H1 (cell line): ENCODE results near the gene TNPO2. TPM values are rescaled to one million over a fixed set of nuclear protein-coding genes. Genes with fewer than 3 reads are reported as not detected.

Experiments used
- CTCF ChIA-PET: fragments of 300-600 bp; sonication (Branson Sonifier 250); formaldehyde crosslinking; loops from one replicate; lab custom pipeline; 2021; ENCODE audit not compliant: partially characterized antibody; lab: Charles Lee
- POLR2A ChIA-PET: fragments of 300-600 bp; sonication (Branson Sonifier 250); formaldehyde crosslinking; loops from one replicate; lab custom pipeline; 2021; ENCODE audit warnings: inconsistent platforms; ENCODE audit not compliant: partially characterized antibody; lab: Charles Lee
- DNase-seq, 2 experiments: peaks; one replicate each; pipeline versions ENCODE4 v3.0.0 to v3.0.0-alpha.2; 2010 to 2022; ENCODE audit warnings: low spot score in 2 of 2, low read depth in 1 of 2, mixed read lengths in 1 of 2
- FAIRE-seq: peaks from 2 replicates; lab custom pipeline; 2011; peaks lifted over from hg19 to GRCh38; lab: Jason Lieb, UNC
- H2AFZ ChIP-seq: 2 replicates; pipeline ENCODE4 v1.8.1; 2012; ENCODE audit warnings: low read length, inconsistent platforms
- H2AK5ac ChIP-seq: 2 replicates; pipeline ENCODE4 v1.6.1; 2013; ENCODE audit warnings: low read depth, low read length
- H2BK120ac ChIP-seq: replicated peaks from 2 replicates; pipeline ENCODE3; 2013; ENCODE audit warnings: low read depth, low read length, inconsistent platforms
- H2BK12ac ChIP-seq: 2 replicates; pipeline ENCODE4 v1.6.1; 2013; ENCODE audit warnings: low read depth, low read length
- H2BK15ac ChIP-seq: 2 replicates; pipeline ENCODE4 v1.6.1; 2013; ENCODE audit warnings: low read length
- H2BK20ac ChIP-seq: 2 replicates; pipeline ENCODE4 v1.6.1; 2013; ENCODE audit warnings: low read length
- H2BK5ac ChIP-seq: 2 replicates; pipeline ENCODE4 v1.6.1; 2013; ENCODE audit warnings: low read depth, low read length
- H3K14ac ChIP-seq: 2 replicates; pipeline ENCODE4 v1.6.1; 2013; ENCODE audit warnings: inconsistent platforms; ENCODE audit not compliant: insufficient read length
- H3K18ac ChIP-seq: 2 replicates; pipeline ENCODE4 v1.6.1; 2013; ENCODE audit warnings: low read length; ENCODE audit errors: extremely low read depth
- H3K23ac ChIP-seq: 2 replicates; pipeline ENCODE4 v1.6.1; 2013; ENCODE audit warnings: inconsistent platforms; ENCODE audit not compliant: insufficient read length
- H3K23me2 ChIP-seq: 2 replicates; pipeline ENCODE4 v1.6.1; 2013; ENCODE audit warnings: low read depth, low read length
- H3K27ac ChIP-seq: 2 replicates; pipeline ENCODE4 v1.6.1; 2011; ENCODE audit warnings: low read depth, low read length, inconsistent platforms
- H3K27me3 ChIP-seq, 4 experiments: replicated peaks in 1 of 4; 1 replicate in 1 of 4; 2 replicates in 3 of 4; pipeline versions ENCODE4 v1.6.1 to v1.8.1; 2011 to 2013; ENCODE audit warnings: low read length in 3 of 4, mild to moderate bottlenecking in 3 of 4, inconsistent platforms in 2 of 4, mixed read lengths in 2 of 4, moderate library complexity in 1 of 4; ENCODE audit not compliant: control insufficient read depth in 3 of 4, insufficient read depth in 3 of 4; ENCODE audit errors: extremely low read depth in 1 of 4
- H3K36me3 ChIP-seq, 4 experiments: 2 replicates each; pipeline versions ENCODE4 v1.6.1 to v1.8.1; 2011 to 2013; ENCODE audit warnings: mild to moderate bottlenecking in 4 of 4, low read length in 3 of 4, moderate library complexity in 2 of 4, control low read depth in 1 of 4, inconsistent platforms in 1 of 4; ENCODE audit not compliant: insufficient read depth in 4 of 4, control insufficient read depth in 2 of 4
- H3K4ac ChIP-seq: replicated peaks from 2 replicates; pipeline ENCODE3; 2013; ENCODE audit warnings: low read length, low read depth, mixed read lengths, inconsistent platforms; ENCODE audit not compliant: insufficient read length
- H3K4me1 ChIP-seq, 4 experiments: replicated peaks in 1 of 4; 1 replicate in 1 of 4; 2 replicates in 3 of 4; pipeline versions ENCODE4 v1.6.1 to v1.8.1; 2011 to 2013; ENCODE audit warnings: low read length in 3 of 4, inconsistent platforms in 2 of 4, mixed read lengths in 1 of 4; ENCODE audit not compliant: insufficient read depth in 4 of 4, control insufficient read depth in 3 of 4
- H3K4me2 ChIP-seq, 2 experiments: 2 replicates each; pipeline versions ENCODE4 v1.6.1 to v1.8.1; 2011 to 2013; ENCODE audit warnings: low read depth in 2 of 2, low read length in 2 of 2, control low read depth in 1 of 2, inconsistent platforms in 1 of 2, mild to moderate bottlenecking in 1 of 2; ENCODE audit not compliant: insufficient read depth in 1 of 2
- H3K4me3 ChIP-seq, 4 experiments: fragments of 200-600, 300-600 bp in 1 of 4; sonication (generic), shearing (Covaris generic), sonication (Bioruptor Twin) in 1 of 4; 2 replicates each; pipeline versions ENCODE4 v1.5.1 to v1.8.1; 2011 to 2016; ENCODE audit warnings: low read length in 4 of 4, low read depth in 3 of 4, control low read depth in 2 of 4, inconsistent platforms in 2 of 4, mild to moderate bottlenecking in 2 of 4, mixed read lengths in 1 of 4, moderate library complexity in 1 of 4; ENCODE audit not compliant: insufficient read depth in 2 of 4; ENCODE audit errors: extremely low read depth in 1 of 4
- H3K56ac ChIP-seq: replicated peaks from 2 replicates; pipeline ENCODE3; 2013; ENCODE audit warnings: low read depth, mild to moderate bottlenecking, mixed read lengths, low read length, inconsistent platforms; ENCODE audit not compliant: insufficient read length
- H3K79me1 ChIP-seq: 2 replicates; pipeline ENCODE4 v1.6.1; 2013; ENCODE audit warnings: low read depth, low read length, control low read depth
- H3K79me2 ChIP-seq, 2 experiments: 2 replicates each; pipeline versions ENCODE4 v1.6.1 to v1.8.1; 2012 to 2013; ENCODE audit warnings: low read length in 2 of 2, mild to moderate bottlenecking in 2 of 2, inconsistent platforms in 1 of 2; ENCODE audit not compliant: insufficient read depth in 2 of 2, control insufficient read depth in 1 of 2
- H3K9ac ChIP-seq, 4 experiments: replicated peaks in 1 of 4; 1 replicate in 1 of 4; 2 replicates in 3 of 4; pipeline versions ENCODE4 v1.6.1 to v1.8.1; 2011 to 2013; ENCODE audit warnings: low read depth in 3 of 4, low read length in 3 of 4, control low read depth in 2 of 4, mild to moderate bottlenecking in 2 of 4, moderate library complexity in 2 of 4, inconsistent platforms in 1 of 4; ENCODE audit errors: extremely low read depth in 1 of 4
- H3K9me3 ChIP-seq, 2 experiments: 2 replicates each; pipeline versions ENCODE4 v1.6.1 to v1.8.1; 2012 to 2013; ENCODE audit warnings: mild to moderate bottlenecking in 2 of 2, moderate library complexity in 2 of 2, control low read depth in 1 of 2, inconsistent platforms in 1 of 2, low read depth in 1 of 2, low read length in 1 of 2, mixed read lengths in 1 of 2; ENCODE audit not compliant: insufficient read depth in 2 of 2
- H4K20me1 ChIP-seq, 2 experiments: replicated peaks in 1 of 2; 2 replicates each; pipeline versions ENCODE3 to v1.8.1; 2011 to 2013; ENCODE audit warnings: inconsistent platforms in 2 of 2, low read length in 2 of 2, mild to moderate bottlenecking in 1 of 2; ENCODE audit not compliant: insufficient read depth in 2 of 2, control insufficient read depth in 1 of 2
- H4K5ac ChIP-seq: 2 replicates; pipeline ENCODE4 v1.6.1; 2013; ENCODE audit warnings: low read length, low read depth, mixed read lengths, inconsistent platforms; ENCODE audit not compliant: insufficient read length
- H4K8ac ChIP-seq: 2 replicates; pipeline ENCODE4 v1.8.0; 2013; ENCODE audit warnings: mild to moderate bottlenecking, moderate library complexity, low read length, inconsistent platforms; ENCODE audit not compliant: insufficient read depth; ENCODE audit errors: extremely low read depth
- H4K91ac ChIP-seq: replicated peaks from 2 replicates; pipeline ENCODE3; 2013; ENCODE audit warnings: low read length, mixed read lengths, inconsistent platforms; ENCODE audit not compliant: insufficient read length
- ATF3 ChIP-seq: IDR thresholded peaks from 2 replicates; pipeline ENCODE4 v1.6.1; 2011; ENCODE audit warnings: low read depth, mild to moderate bottlenecking, low read length; ENCODE audit not compliant: insufficient read depth
- BRCA1 ChIP-seq: IDR thresholded peaks from 2 replicates; pipeline ENCODE4 v1.6.1; 2012; ENCODE audit warnings: low read depth, low read length, improper control_type of control experiment
- JUND ChIP-seq: IDR thresholded peaks from 2 replicates; pipeline ENCODE4 v1.6.1; 2011; ENCODE audit warnings: mild to moderate bottlenecking, improper control_type of control experiment, low read length
- NANOG ChIP-seq: IDR thresholded peaks from 2 replicates; pipeline ENCODE4 v1.6.1; 2011; ENCODE audit warnings: low read length, low read depth, mild to moderate bottlenecking, inconsistent platforms; ENCODE audit not compliant: insufficient read depth, poor library complexity, severe bottlenecking
- POLR2A ChIP-seq, 2 experiments: IDR thresholded peaks; 1 replicate in 1 of 2; 2 replicates in 1 of 2; pipeline ENCODE4 v1.6.1; 2011; ENCODE audit warnings: low read depth in 2 of 2, low read length in 2 of 2, mild to moderate bottlenecking in 2 of 2; ENCODE audit errors: control extremely low read depth in 1 of 2
- POU5F1 ChIP-seq: IDR thresholded peaks from 2 replicates; pipeline ENCODE4 v1.6.1; 2011; ENCODE audit warnings: low read depth, mild to moderate bottlenecking, low read length, moderate library complexity
- SUZ12 ChIP-seq: fragments of 200-600 bp; sonication (generic); IDR thresholded peaks from 2 replicates; pipeline ENCODE4 v1.6.1; 2012; ENCODE audit warnings: mild to moderate bottlenecking, inconsistent platforms, low read length, moderate library complexity, mixed read lengths
- ZNF274 ChIP-seq: IDR thresholded peaks from 2 replicates; pipeline ENCODE4 v1.7.0; 2012; ENCODE audit warnings: low read length, borderline replicate concordance; ENCODE audit errors: extremely low read depth
- WGBS, 2 experiments: shearing (Covaris generic) in 1 of 2; methylation state at CpG; one replicate each; pipeline versions ENCODE4 v1.1.6 to v1.1.7; 2013 to 2015; ENCODE audit warnings: low lambda C conversion rate in 2 of 2, mixed read lengths in 2 of 2, inconsistent platforms in 1 of 2, low coverage in 1 of 2, missing lambda C conversion rate in 1 of 2; ENCODE audit not compliant: insufficient replicate concordance in 2 of 2, insufficient coverage in 1 of 2, insufficient read length in 1 of 2; ENCODE audit errors: extremely low coverage in 1 of 2, missing lambda C conversion rate in 1 of 2; 5-methylcytosine and 5-hydroxymethylcytosine counted together
- polyA plus RNA-seq, 7 experiments: library from polyadenylated mRNA; depleted of rRNA in 3 of 7; stranded (reverse) in 5 of 7; unstranded in 2 of 7; fragments of >200 nt in 5 of 7; fragments of 200-250 nt in 2 of 7; gene quantifications; 1 replicate in 5 of 7; 2 replicates in 1 of 7; 4 replicates in 1 of 7; pipeline versions ENCODE4 v1.2.1 to v1.2.3, GENCODE V29; 2011 to 2013; ENCODE audit warnings: missing spikeins in 2 of 7, mixed read lengths in 2 of 7
- total RNA-seq: library from RNA; stranded (reverse); fragmentation: NEBNext Ultra II Directional; extraction: Animal tissue kit (Norgen Biotek cat#: 25700); gene quantifications from 2 replicates; pipeline ENCODE4 v1.2.1, GENCODE V29; 2021
- TF ChIP-seq, protein P1 (sequence below), 3 experiments: IDR thresholded peaks; 1 replicate in 2 of 3; 2 replicates in 1 of 3; pipeline versions ENCODE4 v1.5.1 to v1.6.1; 2011; ENCODE audit warnings: low read length in 3 of 3, mild to moderate bottlenecking in 3 of 3, inconsistent platforms in 2 of 3, low read depth in 1 of 3, moderate library complexity in 1 of 3; ENCODE audit not compliant: insufficient read depth in 1 of 3; ENCODE audit errors: control extremely low read depth in 1 of 3

TNPO2 gene
- total and polyA plus RNA-seq, 2 of the 8 experiments (the other 6 are each of a cell fraction or from before 2014, with no cell fraction given), result 112 to 121 TPM

- no peak overlapping the region for H2BK15ac ChIP-seq
- H3K56ac ChIP-seq, result no peak overlapping the region
- H3K4me2 ChIP-seq, result no peak overlapping the region
- H4K5ac ChIP-seq, result no peak overlapping the region
- H4K20me1 ChIP-seq, result peaks cover 0 to 4% of the 10 kb centered on the region in 2 experiments
- H2BK120ac ChIP-seq, result no peak overlapping the region
- H3K23me2 ChIP-seq, result no peaks in the 10 kb centered on the region
- no peak overlapping the region for H3K27ac ChIP-seq
- H2AFZ ChIP-seq, result no peak overlapping the region
- no peak overlapping the region for H2BK12ac ChIP-seq
- no peaks in the 10 kb centered on the region for H3K79me2 ChIP-seq
- H3K9ac ChIP-seq, result no peak overlapping the region
- no peak overlapping the region for H3K18ac ChIP-seq
- H3K79me1 ChIP-seq, result no peaks in the 10 kb centered on the region
- H3K36me3 ChIP-seq, result peaks cover 2 to 16% (median 12%) of the 10 kb centered on the region in 4 experiments; a peak in 6 of 8 replicates
- no peak overlapping the region for H3K23ac ChIP-seq
- H3K14ac ChIP-seq, result no peak overlapping the region
- H3K4ac ChIP-seq, result no peak overlapping the region
- H2BK5ac ChIP-seq, result no peak overlapping the region
- ChIA-PET POLR2A (interaction anchor here (1.1 to 10.3 kb wide), 4 partner anchors 9 to 24 kb away, joined by 3 to 104 read pairs (median 5); partner anchors contain the start of genes GET3 and TRIR), CTCF (interaction anchor here (1.0 to 7.3 kb wide), 6 partner anchors 12 to 50 kb away, joined by 3 to 85 read pairs (median 4); partner anchors contain the start of gene TNPO2)
- no peak overlapping the region for H2BK20ac ChIP-seq
- 92% methylated on average over 21 of the region's 22 CpGs; no CpG with 5 or more reads in 1 of the 2 experiments for WGBS, 2 experiments
- H3K4me1 ChIP-seq, result 0 out of 7 replicates have a peak, but pooled peaks cover 0 to 4% (median 0%) of the 10 kb centered on the region in 4 experiments
- no peaks in the 10 kb centered on the region; a peak in 2 of 7 replicates for H3K27me3 ChIP-seq
- H3K4me3 ChIP-seq, result no peak overlapping the region
- no peaks in the 10 kb centered on the region for H3K9me3 ChIP-seq
- FAIRE-seq (no peak), DNase-seq (no peak)
- H4K8ac ChIP-seq, result no peak overlapping the region; the same call in 1 of the 2 replicates
- no peak overlapping the region for H2AK5ac ChIP-seq
- H4K91ac ChIP-seq, result no peak overlapping the region
- TF ChIP-seq NANOG (no peak), JUND (no peak), POLR2A (IDR thresholded peaks at IDR 0.05; ENCODE audit: control extremely low read depth in 1 of 2, low read depth in 2 of 2, low read length in 2 of 2) (no peak), ZNF274 (no peak), BRCA1 (no peak), POU5F1 (no peak), ATF3 (no peak), SUZ12 (no peak)
- TF ChIP-seq, protein P1, sequence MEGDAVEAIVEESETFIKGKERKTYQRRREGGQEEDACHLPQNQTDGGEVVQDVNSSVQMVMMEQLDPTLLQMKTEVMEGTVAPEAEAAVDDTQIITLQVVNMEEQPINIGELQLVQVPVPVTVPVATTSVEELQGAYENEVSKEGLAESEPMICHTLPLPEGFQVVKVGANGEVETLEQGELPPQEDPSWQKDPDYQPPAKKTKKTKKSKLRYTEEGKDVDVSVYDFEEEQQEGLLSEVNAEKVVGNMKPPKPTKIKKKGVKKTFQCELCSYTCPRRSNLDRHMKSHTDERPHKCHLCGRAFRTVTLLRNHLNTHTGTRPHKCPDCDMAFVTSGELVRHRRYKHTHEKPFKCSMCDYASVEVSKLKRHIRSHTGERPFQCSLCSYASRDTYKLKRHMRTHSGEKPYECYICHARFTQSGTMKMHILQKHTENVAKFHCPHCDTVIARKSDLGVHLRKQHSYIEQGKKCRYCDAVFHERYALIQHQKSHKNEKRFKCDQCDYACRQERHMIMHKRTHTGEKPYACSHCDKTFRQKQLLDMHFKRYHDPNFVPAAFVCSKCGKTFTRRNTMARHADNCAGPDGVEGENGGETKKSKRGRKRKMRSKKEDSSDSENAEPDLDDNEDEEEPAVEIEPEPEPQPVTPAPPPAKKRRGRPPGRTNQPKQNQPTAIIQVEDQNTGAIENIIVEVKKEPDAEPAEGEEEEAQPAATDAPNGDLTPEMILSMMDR (IDR thresholded peaks at IDR 0.05; ENCODE audit: control extremely low read depth in 1 of 3, insufficient read depth in 1 of 3, low read depth in 1 of 3, low read length in 3 of 3), result no peak
Observed at GRCh38 chr19:12745166-12745897, 21.6 kb upstream of the TNPO2 start.
